ENCODE results near the gene NUDT4. TPM values are rescaled to one million over a fixed set of nuclear protein-coding genes. Genes with fewer than 3 reads are reported as not detected.
A peak's percentile ranks its signal among the peaks of the same experiment; 100 is the strongest.
"Not testable (repeated sequence)": the region's sequence is repeated elsewhere in the genome, so short reads cannot be mapped to it uniquely, and the experiment has no call there.

Gene NUDT4
- total RNA-seq, 3 donors from 2014 or later (not counting 1 experiment from before 2014, with no cell fraction given), result 51.6 to 61.5 (median 52.2) TPM

- H3K36me3 Mint-ChIP-seq; H3K27me3 Mint-ChIP-seq (ENCODE audit: low read depth in 2 of 2); H3K4me1 ChIP-seq (ENCODE audit: control insufficient read depth, insufficient read depth, low read length); ATAC-seq; H3K9me3 Mint-ChIP-seq; H3K9me3 ChIP-seq (ENCODE audit: control insufficient read depth, insufficient read depth, low read length); DNase-seq; H3K27ac ChIP-seq (ENCODE audit: low read length); H3K27me3 ChIP-seq (ENCODE audit: control insufficient read depth, insufficient read depth, low read length); H3K4me3 ChIP-seq (ENCODE audit: low read length); intact Hi-C loops (cut with micrococcal nuclease); H3K4me3 Mint-ChIP-seq: not testable (repeated sequence)
- Mint-ChIP-seq H3K4me1 (peaks cover 43 to 47% of the 10 kb centered on the region in 2 donors), H3K27ac (peak overlapping the region in 1 of 2 donors; percentile 40)
- H3K36me3 ChIP-seq (ENCODE audit: control insufficient read depth, insufficient read depth, low read length), result peaks cover 18% of the 10 kb centered on the region
- 96% methylated on average over 7 of the region's 8 CpGs for WGBS (ENCODE audit: insufficient coverage)
Measured at GRCh38 chr12:93412396-93412795, 34.7 kb downstream of the NUDT4 start.

- intact Hi-C loops (cut with micrococcal nuclease), result no loop called here
- peaks cover 45 to 48% of the 10 kb centered on the region in 2 donors for H3K4me1 Mint-ChIP-seq
- no peaks in the 10 kb centered on the region for H3K9me3 Mint-ChIP-seq
- WGBS (ENCODE audit: insufficient coverage), result 91% methylated on average over 3 of the region's 3 CpGs
- H3K4me1 ChIP-seq (ENCODE audit: control insufficient read depth, insufficient read depth, low read length), result peaks cover 6% of the 10 kb centered on the region
- no peaks in the 10 kb centered on the region for H3K27me3 Mint-ChIP-seq (ENCODE audit: low read depth in 2 of 2)
- ATAC-seq (no peak), DNase-seq (no peak)
- H3K36me3 Mint-ChIP-seq, result no peaks in the 10 kb centered on the region
- H3K27me3 ChIP-seq (ENCODE audit: control insufficient read depth, insufficient read depth, low read length), result no peaks in the 10 kb centered on the region
- H3K4me3 ChIP-seq (ENCODE audit: low read length), result no peak overlapping the region
- no peak overlapping the region for H3K27ac Mint-ChIP-seq
- no peaks in the 10 kb centered on the region for H3K9me3 ChIP-seq (ENCODE audit: control insufficient read depth, insufficient read depth, low read length)
- TF ChIP-seq CTCF (IDR thresholded peaks at IDR 0.05), result no peak
- no peak overlapping the region for H3K4me3 Mint-ChIP-seq
- peaks cover 16% of the 10 kb centered on the region for H3K36me3 ChIP-seq (ENCODE audit: control insufficient read depth, insufficient read depth, low read length)
- no peak overlapping the region for H3K27ac ChIP-seq (ENCODE audit: low read length)
Measured at GRCh38 chr12:93413064-93413463, 35.3 kb downstream of the NUDT4 start.

- Mint-ChIP-seq H3K4me3 (no peak overlapping the region), H3K36me3 (no peaks in the 10 kb centered on the region), H3K27me3 (ENCODE audit: low read depth in 2 of 2) (no peaks in the 10 kb centered on the region), H3K4me1 (peaks cover 60 to 61% of the 10 kb centered on the region in 2 donors), H3K9me3 (no peaks in the 10 kb centered on the region), H3K27ac (peak overlapping the region; percentile 18 to 45)
- no peaks in the 10 kb centered on the region for H3K36me3 ChIP-seq (ENCODE audit: control insufficient read depth, insufficient read depth, low read length)
- H3K27me3 ChIP-seq (ENCODE audit: control insufficient read depth, insufficient read depth, low read length), result no peaks in the 10 kb centered on the region
- H3K4me3 ChIP-seq (ENCODE audit: low read length), result no peak overlapping the region
- TF ChIP-seq CTCF (IDR thresholded peaks at IDR 0.05), result no peak
- no peaks in the 10 kb centered on the region for H3K9me3 ChIP-seq (ENCODE audit: control insufficient read depth, insufficient read depth, low read length)
- WGBS (ENCODE audit: insufficient coverage), result 76% methylated on average over 2 of the region's 3 CpGs
- no peak overlapping the region for H3K27ac ChIP-seq (ENCODE audit: low read length)
- intact Hi-C loops (cut with micrococcal nuclease), result no loop called here
- H3K4me1 ChIP-seq (ENCODE audit: control insufficient read depth, insufficient read depth, low read length), result peaks cover 6% of the 10 kb centered on the region
- no peak for ATAC-seq
- DNase-seq, result no peak
Measured at GRCh38 chr12:93415723-93416464, 38.2 kb downstream of the NUDT4 start.

- H3K4me3 Mint-ChIP-seq, result no peak overlapping the region
- H3K27me3 ChIP-seq (ENCODE audit: control insufficient read depth, insufficient read depth, low read length), result no peaks in the 10 kb centered on the region
- no peak for TF ChIP-seq CTCF (IDR thresholded peaks at IDR 0.05)
- DNase-seq, result no peak
- intact Hi-C loops (cut with micrococcal nuclease), result no loop called here
- no peak for ATAC-seq
- no peak overlapping the region for H3K27ac ChIP-seq (ENCODE audit: low read length)
- peaks cover 67 to 71% of the 10 kb centered on the region in 2 donors for H3K4me1 Mint-ChIP-seq
- 96% methylated on average over 4 of the region's 4 CpGs for WGBS (ENCODE audit: insufficient coverage)
- no peak overlapping the region for H3K27ac Mint-ChIP-seq
- H3K9me3 Mint-ChIP-seq, result no peaks in the 10 kb centered on the region
- H3K36me3 ChIP-seq (ENCODE audit: control insufficient read depth, insufficient read depth, low read length), result no peaks in the 10 kb centered on the region
- no peak overlapping the region for H3K4me3 ChIP-seq (ENCODE audit: low read length)
- no peaks in the 10 kb centered on the region for H3K36me3 Mint-ChIP-seq
- H3K4me1 ChIP-seq (ENCODE audit: control insufficient read depth, insufficient read depth, low read length), result peaks cover 6% of the 10 kb centered on the region
- H3K9me3 ChIP-seq (ENCODE audit: control insufficient read depth, insufficient read depth, low read length), result no peaks in the 10 kb centered on the region
- H3K27me3 Mint-ChIP-seq (ENCODE audit: low read depth in 2 of 2), result no peaks in the 10 kb centered on the region
Measured at GRCh38 chr12:93417967-93418480, 40.3 kb downstream of the NUDT4 start.
